HAP-1 (cell line): ENCODE measurements around the gene SLC4A8.

ENCODE experiments used
- DNase-seq, 2 experiments: peaks; one replicate each; pipeline ENCODE4 v3.0.0-alpha.2; 2016 to 2020; ENCODE audit warnings: low spot score in 2 of 2
- H3K27me3 ChIP-seq: fragments of 250-450 bp; sonication (Bioruptor Pico); 2 replicates; pipeline ENCODE4 v1.5.1; 2020; ENCODE audit warnings: low read depth, mild to moderate bottlenecking, moderate library complexity
- H3K36me3 ChIP-seq: fragments of 250-450 bp; sonication (Bioruptor Pico); replicated peaks from 2 replicates; pipeline ENCODE4 v1.5.1; 2020; ENCODE audit warnings: mild to moderate bottlenecking
- H3K4me1 ChIP-seq: fragments of 250-450 bp; sonication (Bioruptor Pico); 2 replicates; pipeline ENCODE4 v1.5.1; 2020; ENCODE audit warnings: mild to moderate bottlenecking
- H3K4me3 ChIP-seq: fragments of 250-450 bp; sonication (Bioruptor Pico); 2 replicates; pipeline ENCODE4 v1.5.1; 2020; ENCODE audit warnings: mild to moderate bottlenecking, moderate library complexity
- H3K9me3 ChIP-seq: fragments of 250-450 bp; sonication (Bioruptor Pico); 2 replicates; pipeline ENCODE4 v1.5.1; 2020; ENCODE audit warnings: mild to moderate bottlenecking, moderate library complexity
- in situ Hi-C: fragments of 300-500 bp; cut with MboI; formaldehyde crosslinking; loops from 3 replicates; pipeline ENCODE4 v1.14.3; 2020; ENCODE audit warnings: low sequenced_read_pairs, inconsistent platforms, mixed read lengths

SLC4A8 gene

GRCh38 chr12:51424094-51424661 is 453 bp upstream of the SLC4A8 start:
- in situ Hi-C loops, result loop anchor here (5.0 to 10.0 kb wide), 3 partner anchors 103 to 401 kb away; no protein-coding TSS in a partner anchor
- H3K4me1 ChIP-seq, result peaks cover 7% of the 10 kb centered on the region; the same call in 1 of the 2 replicates
- H3K9me3 ChIP-seq, result no peaks in the 10 kb centered on the region
- no peaks in the 10 kb centered on the region for H3K36me3 ChIP-seq
- H3K27me3 ChIP-seq, result no peaks in the 10 kb centered on the region
- H3K4me3 ChIP-seq, result peak overlapping the region; percentile 66
- no peak for DNase-seq

- peaks cover 9% of the 10 kb centered on the region; the same call in 1 of the 2 replicates for H3K4me1 ChIP-seq
- in situ Hi-C loops, result loop anchor here (10.0 kb wide), 2 partner anchors 247 to 397 kb away; no protein-coding TSS in a partner anchor
- no peak for DNase-seq
Observed at GRCh38 chr12:51428256-51428655, 3.6 kb downstream of the SLC4A8 start.

GRCh38 chr12:51429700-51430099 is 5.1 kb downstream of the SLC4A8 start:
- in situ Hi-C loops, result loop anchor here (10.0 kb wide), 2 partner anchors 245 to 395 kb away; no protein-coding TSS in a partner anchor
- Histone ChIP-seq H3K27me3 (no peaks in the 10 kb centered on the region), H3K36me3 (no peaks in the 10 kb centered on the region), H3K4me3 (no peak overlapping the region), H3K4me1 (peaks cover 16% of the 10 kb centered on the region), H3K9me3 (no peaks in the 10 kb centered on the region)
- no peak for DNase-seq

More at GRCh38 chr12:51428256-51428655, 3.6 kb downstream of the SLC4A8 start:
- no peaks in the 10 kb centered on the region for H3K27me3 ChIP-seq
- H3K4me3 ChIP-seq, result no peak overlapping the region
- no peaks in the 10 kb centered on the region for H3K36me3 ChIP-seq
- H3K9me3 ChIP-seq, result no peaks in the 10 kb centered on the region

- Histone ChIP-seq H3K27me3 (no peaks in the 10 kb centered on the region), H3K9me3 (no peaks in the 10 kb centered on the region), H3K4me3 (no peak overlapping the region), H3K36me3 (no peaks in the 10 kb centered on the region), H3K4me1 (peaks cover 17% of the 10 kb centered on the region)
- in situ Hi-C loops, result no loop called here
- no peak for DNase-seq
Observed at GRCh38 chr12:51430196-51430895, 5.7 kb downstream of the SLC4A8 start.

GRCh38 chr12:51432921-51433320 is 8.3 kb downstream of the SLC4A8 start:
- Histone ChIP-seq H3K36me3 (no peaks in the 10 kb centered on the region), H3K9me3 (no peaks in the 10 kb centered on the region), H3K4me3 (no peak overlapping the region), H3K27me3 (no peaks in the 10 kb centered on the region), H3K4me1 (peaks cover 15% of the 10 kb centered on the region)
- DNase-seq, result no peak
- in situ Hi-C loops, result no loop called here

- H3K27me3 ChIP-seq, result no peaks in the 10 kb centered on the region
- no peak for DNase-seq
- no peaks in the 10 kb centered on the region for H3K36me3 ChIP-seq
- no peaks in the 10 kb centered on the region for H3K9me3 ChIP-seq
- no peak overlapping the region for H3K4me3 ChIP-seq
- H3K4me1 ChIP-seq, result peaks cover 15% of the 10 kb centered on the region
- in situ Hi-C loops, result no loop called here
Observed at GRCh38 chr12:51434305-51434704, 9.7 kb downstream of the SLC4A8 start.

GRCh38 chr12:51437431-51437830 is 12.8 kb downstream of the SLC4A8 start:
- no peak for DNase-seq
- Histone ChIP-seq H3K4me1 (peaks cover 15% of the 10 kb centered on the region), H3K9me3 (no peaks in the 10 kb centered on the region), H3K36me3 (no peaks in the 10 kb centered on the region), H3K4me3 (no peak overlapping the region), H3K27me3 (no peaks in the 10 kb centered on the region)
- in situ Hi-C loops, result no loop called here

- H3K4me3 ChIP-seq, result no peak overlapping the region
- H3K27me3 ChIP-seq, result no peaks in the 10 kb centered on the region
- H3K4me1 ChIP-seq, result peaks cover 7% of the 10 kb centered on the region
- H3K9me3 ChIP-seq, result no peaks in the 10 kb centered on the region
- DNase-seq, result no peak
- in situ Hi-C loops, result no loop called here
- H3K36me3 ChIP-seq, result no peaks in the 10 kb centered on the region
Observed at GRCh38 chr12:51439330-51439729, 14.7 kb downstream of the SLC4A8 start.

GRCh38 chr12:51441583-51441982 is 17.0 kb downstream of the SLC4A8 start:
- DNase-seq, result no peak
- H3K4me3 ChIP-seq, result no peak overlapping the region
- H3K36me3 ChIP-seq, result no peaks in the 10 kb centered on the region
- in situ Hi-C loops, result no loop called here
- no peaks in the 10 kb centered on the region for H3K27me3 ChIP-seq
- no peaks in the 10 kb centered on the region for H3K9me3 ChIP-seq
- no peaks in the 10 kb centered on the region for H3K4me1 ChIP-seq

GRCh38 chr12:51442324-51442723 is 17.7 kb downstream of the SLC4A8 start:
- no peak overlapping the region for H3K4me3 ChIP-seq
- no peaks in the 10 kb centered on the region for H3K4me1 ChIP-seq
- no peaks in the 10 kb centered on the region for H3K36me3 ChIP-seq
- no peaks in the 10 kb centered on the region for H3K27me3 ChIP-seq
- no peaks in the 10 kb centered on the region for H3K9me3 ChIP-seq
- in situ Hi-C loops, result no loop called here
- no peak for DNase-seq

- Histone ChIP-seq H3K4me3 (no peak overlapping the region), H3K36me3 (no peaks in the 10 kb centered on the region), H3K4me1 (no peaks in the 10 kb centered on the region), H3K27me3 (no peaks in the 10 kb centered on the region), H3K9me3 (no peaks in the 10 kb centered on the region)
- in situ Hi-C loops, result no loop called here
- no peak for DNase-seq
Observed at GRCh38 chr12:51443573-51443972, 18.9 kb downstream of the SLC4A8 start.

GRCh38 chr12:51448618-51449256 is 24.1 kb downstream of the SLC4A8 start:
- DNase-seq, result no peak
- Histone ChIP-seq H3K27me3 (no peaks in the 10 kb centered on the region), H3K36me3 (no peaks in the 10 kb centered on the region), H3K9me3 (no peaks in the 10 kb centered on the region), H3K4me3 (no peak overlapping the region), H3K4me1 (peaks cover 19% of the 10 kb centered on the region)
- in situ Hi-C loops, result no loop called here

GRCh38 chr12:51449580-51450246 is 25.1 kb downstream of the SLC4A8 start:
- H3K36me3 ChIP-seq, result no peaks in the 10 kb centered on the region
- in situ Hi-C loops, result no loop called here
- H3K27me3 ChIP-seq, result no peaks in the 10 kb centered on the region
- H3K4me3 ChIP-seq, result no peak overlapping the region
- H3K9me3 ChIP-seq, result no peaks in the 10 kb centered on the region
- H3K4me1 ChIP-seq, result peaks cover 24% of the 10 kb centered on the region
- DNase-seq, result no peak

- peak in 1 of 2 experiments; percentile 16 for DNase-seq
- Histone ChIP-seq H3K36me3 (no peaks in the 10 kb centered on the region), H3K9me3 (no peaks in the 10 kb centered on the region), H3K27me3 (no peaks in the 10 kb centered on the region), H3K4me1 (peaks cover 28% of the 10 kb centered on the region), H3K4me3 (no peak overlapping the region)
- in situ Hi-C loops, result no loop called here
Observed at GRCh38 chr12:51450333-51450732, 25.7 kb downstream of the SLC4A8 start.
